Sigmoid colon (tissue), 7 donors: ENCODE results near the gene IFNA7. TPM values are rescaled to one million over a fixed set of nuclear protein-coding genes. Genes with fewer than 3 reads are reported as not detected.
A peak's percentile ranks its signal among the peaks of the same experiment; 100 is the strongest.
"Not testable (repeated sequence)": the region's sequence is repeated elsewhere in the genome, so short reads cannot be mapped to it uniquely, and the experiment has no call there.

ENCODE experiments used
- DNase-seq: peaks from one replicate; pipeline ENCODE4 v3.0.0-alpha.2; 2019
- H3K27ac ChIP-seq, 4 donors: fragments of 200-600 bp; sonication (generic); one replicate each; pipeline ENCODE4 v1.5.1; 2016 to 2019; ENCODE audit warnings: mild to moderate bottlenecking in 1 of 4
- H3K27me3 ChIP-seq, 3 donors: fragments of 200-600 bp; sonication (generic); one replicate each; pipeline ENCODE4 v1.5.1; 2019; ENCODE audit warnings: mild to moderate bottlenecking in 1 of 3
- H3K36me3 ChIP-seq, 4 donors: fragments of 200-600 bp; sonication (generic); one replicate each; pipeline ENCODE4 v1.5.1; 2016 to 2019
- H3K4me1 ChIP-seq, 4 donors: fragments of 200-600 bp; sonication (generic); one replicate each; pipeline ENCODE4 v1.5.1; 2017 to 2019
- H3K4me3 ChIP-seq, 4 donors: fragments of 200-600 bp; sonication (generic); one replicate each; pipeline ENCODE4 v1.5.1; 2017 to 2019; ENCODE audit warnings: mild to moderate bottlenecking in 2 of 4, moderate library complexity in 1 of 4
- H3K9me3 ChIP-seq, 4 donors: fragments of 200-600 bp in 3 of 4; sonication (generic) in 3 of 4; one replicate each; pipeline versions ENCODE4 v1.5.1 to v1.6.1; 2013 to 2019
- CTCF ChIP-seq, 4 experiments: fragments of 450-650 bp in 3 of 4; fragments of 200-600 bp in 1 of 4; IDR thresholded peaks; one replicate each; pipeline ENCODE4 v1.5.1; 2016 to 2019; ENCODE audit warnings: antibody characterized with exemption in 4 of 4, mild to moderate bottlenecking in 3 of 4, moderate library complexity in 2 of 4
- EP300 ChIP-seq, 4 donors: sonication (generic); formaldehyde crosslinking; IDR thresholded peaks; one replicate each; pipeline ENCODE4 v1.6.1; 2017; ENCODE audit warnings: antibody characterized with exemption in 4 of 4
- POLR2A ChIP-seq, 2 donors: fragments of 450-650 bp; IDR thresholded peaks; one replicate each; pipeline ENCODE4 v1.6.1; 2016; ENCODE audit warnings: antibody characterized with exemption in 2 of 2, mild to moderate bottlenecking in 2 of 2, moderate library complexity in 2 of 2
- POLR2AphosphoS5 ChIP-seq, 4 donors: sonication (generic); formaldehyde crosslinking; IDR thresholded peaks; one replicate each; pipeline ENCODE4 v1.6.1; 2017; ENCODE audit warnings: antibody characterized with exemption in 4 of 4
- WGBS, 2 donors: extraction: QIAGEN DNeasy Blood & Tissue Kit; methylation state at CpG; one replicate each; pipeline ENCODE4 v1.1.7; 2013; 5-methylcytosine and 5-hydroxymethylcytosine counted together
- intact Hi-C: fragments of 100-400 bp; cut with DNase I; formaldehyde crosslinking; loops from one replicate; pipeline ENCODE4 v1.15.1; 2023
- polyA plus RNA-seq, 3 donors: library from polyadenylated mRNA; stranded (reverse); fragments of 200-250 nt; gene quantifications; one replicate each; pipeline ENCODE4 v1.2.3, GENCODE V29; 2013
- total RNA-seq, 4 donors: library from RNA; depleted of rRNA; stranded (reverse); fragments of >200 nt; gene quantifications; one replicate each; pipeline ENCODE4 v1.1.0, GENCODE V29; 2016
- donor health status: healthy with polysubstance abuse.
- donor health status: Bipolar disorder and iron deficiency.
- donor health status: healthy.

IFNA7 gene
- total and polyA plus RNA-seq, 7 donors: not detected

- not testable (repeated sequence) for H3K27ac ChIP-seq, H3K4me3 ChIP-seq, H3K9me3 ChIP-seq, H3K4me1 ChIP-seq, DNase-seq, H3K27me3 ChIP-seq, H3K36me3 ChIP-seq
- 32 to 40% methylated on average over 8 of the region's 8 CpGs for WGBS, 2 donors
- TF ChIP-seq CTCF (IDR thresholded peaks at IDR 0.05): peak in 2 of 4 experiments; percentile 21
- intact Hi-C loops: loop anchor here (5.0 kb wide), 1 partner anchor 552 kb away; no protein-coding TSS in a partner anchor
These were observed 33.7 kb upstream of the IFNA7 start for GRCh38 chr9:21235468-21236359.

GRCh38 chr9:21234153-21234687 is 32.2 kb upstream of the IFNA7 start:
- intact Hi-C loops: no loop called here
- WGBS, 2 donors: 86 to 88% methylated on average over 4 of the region's 4 CpGs
- TF ChIP-seq POLR2A (IDR thresholded peaks at IDR 0.05): no peak
- TF ChIP-seq EP300 (IDR thresholded peaks at IDR 0.05): no peak
- TF ChIP-seq CTCF (IDR thresholded peaks at IDR 0.05): no peak
- no peak for TF ChIP-seq POLR2AphosphoS5 (IDR thresholded peaks at IDR 0.05)

GRCh38 chr9:21233258-21233657 is 31.3 kb upstream of the IFNA7 start:
- H3K9me3 ChIP-seq: no peaks in the 10 kb centered on the region
- H3K4me3 ChIP-seq: no peak overlapping the region
- no peaks in the 10 kb centered on the region for H3K4me1 ChIP-seq
- no peak for DNase-seq
- no peak for TF ChIP-seq EP300 (IDR thresholded peaks at IDR 0.05)
- TF ChIP-seq CTCF (IDR thresholded peaks at IDR 0.05): no peak
- no peak for TF ChIP-seq POLR2A (IDR thresholded peaks at IDR 0.05)
- no peak for TF ChIP-seq POLR2AphosphoS5 (IDR thresholded peaks at IDR 0.05)
- H3K27ac ChIP-seq: no peak overlapping the region
- whole genome bisulfite sequencing, 2 donors: 92 to 99% methylated on average over 2 of the region's 2 CpGs
- no peaks in the 10 kb centered on the region for H3K27me3 ChIP-seq
- intact Hi-C loops: no loop called here
- no peaks in the 10 kb centered on the region for H3K36me3 ChIP-seq

More at GRCh38 chr9:21234153-21234687, 32.2 kb upstream of the IFNA7 start:
- DNase-seq: no peak
- Histone ChIP-seq H3K36me3 (no peaks in the 10 kb centered on the region), H3K27ac (no peak overlapping the region), H3K27me3 (no peaks in the 10 kb centered on the region), H3K4me1 (no peaks in the 10 kb centered on the region), H3K4me3 (no peak overlapping the region), H3K9me3 (no peaks in the 10 kb centered on the region)

- TF ChIP-seq CTCF (IDR thresholded peaks at IDR 0.05): no peak
- no peak for TF ChIP-seq POLR2AphosphoS5 (IDR thresholded peaks at IDR 0.05)
- TF ChIP-seq EP300 (IDR thresholded peaks at IDR 0.05): no peak
- TF ChIP-seq POLR2A (IDR thresholded peaks at IDR 0.05): no peak
- WGBS, 2 donors: 77% methylated on average over 2 of the region's 2 CpGs
- H3K4me1 ChIP-seq: no peaks in the 10 kb centered on the region
- no peaks in the 10 kb centered on the region for H3K9me3 ChIP-seq
- H3K36me3 ChIP-seq: no peaks in the 10 kb centered on the region
- no peaks in the 10 kb centered on the region for H3K27me3 ChIP-seq
- DNase-seq: no peak
- intact Hi-C loops: no loop called here
- no peak within 1 kb of the TSS for H3K4me3 ChIP-seq
- H3K27ac ChIP-seq: no peak within 1 kb of the TSS
These were observed 26.1 kb upstream of the IFNA7 start, which contains the start of gene IFNA17 for GRCh38 chr9:21228122-21228521. TSS of gene IFNA17 (minus strand) at chr9:21228222. CDS start at chr9:21228173, 49 bp downstream.

GRCh38 chr9:21217211-21217610 is 15.2 kb upstream of the IFNA7 start, which contains the start of gene IFNA16:
TSS of gene IFNA16 (minus strand) at chr9:21217311. CDS start at chr9:21217305, 6 bp downstream.
- H3K9me3 ChIP-seq, H3K4me1 ChIP-seq, DNase-seq, H3K36me3 ChIP-seq, H3K4me3 ChIP-seq, intact Hi-C loops, H3K27ac ChIP-seq, H3K27me3 ChIP-seq: not testable (repeated sequence)
- WGBS, 2 donors: 56 to 89% methylated on average over 1 of the region's 1 CpG

- H3K36me3 ChIP-seq, H3K4me1 ChIP-seq, H3K27ac ChIP-seq, H3K27me3 ChIP-seq, DNase-seq, H3K9me3 ChIP-seq, intact Hi-C loops, H3K4me3 ChIP-seq: not testable (repeated sequence)
- WGBS, 2 donors: 35 to 49% methylated on average over 4 to 5 of the region's 5 CpGs
These were observed 11.7 kb upstream of the IFNA7 start for GRCh38 chr9:21213411-21214326.

- H3K9me3 ChIP-seq, H3K27ac ChIP-seq, H3K36me3 ChIP-seq, H3K27me3 ChIP-seq, intact Hi-C loops, H3K4me1 ChIP-seq, H3K4me3 ChIP-seq: not testable (repeated sequence)
- 69 to 71% methylated on average over 2 of the region's 2 CpGs for WGBS, 2 donors
- peak; percentile 48 for DNase-seq
These were observed 10.2 kb upstream of the IFNA7 start for GRCh38 chr9:21212160-21212559.
